K562 (cell line): Measurements from ENCODE around the gene AFF1. TPM values are rescaled to one million over a fixed set of nuclear protein-coding genes. Genes with fewer than 3 reads are reported as not detected.

Source experiments
- ATAC-seq: fragments of 200-7000 bp; cut with Tn5 transposase; 3 replicates; pipeline ENCODE4 v1.9.1; 2020; ENCODE audit warnings: moderate library complexity
- BruUV-seq: library from RNA; stranded (reverse); fragments of 400-500 nt; replicated peaks from 2 replicates; lab custom pipeline; 2021; lab: Mats Ljungman, UMichigan
- CTCF ChIA-PET: fragments of 300-600 bp; formaldehyde crosslinking; extraction: SDS; loops from one replicate; lab custom pipeline; 2021; ENCODE audit warnings: low intra/inter-chr PET ratio; lab: Yijun Ruan, JAX
- POLR2A ChIA-PET: fragments of 300-600, 350-650 bp; sonication (Branson Sonifier 250); formaldehyde crosslinking; extraction: SDS; loops from one replicate; lab custom pipeline; 2021; ENCODE audit warnings: antibody characterized with exemption, inconsistent platforms; lab: Yijun Ruan, JAX
- DNase-seq, 4 experiments: peaks; one replicate each; pipeline versions ENCODE4 v3.0.0 to v3.0.0-alpha.2; 2011 to 2018; ENCODE audit warnings: low spot score in 3 of 4, mixed read lengths in 3 of 4; ENCODE audit errors: extremely low read depth in 1 of 4
- FAIRE-seq: peaks from 2 replicates; lab custom pipeline; 2011; peaks lifted over from hg19 to GRCh38; lab: Jason Lieb, UNC
- H2AFZ ChIP-seq: 2 replicates; pipeline ENCODE4 v1.6.0; 2011; ENCODE audit warnings: low read depth, low read length, control low read depth, inconsistent platforms
- H3K27ac ChIP-seq: fragments of 200-600 bp; 3 replicates; pipeline ENCODE4 v1.8.0; 2011; ENCODE audit warnings: low read depth, mild to moderate bottlenecking, control low read depth, inconsistent platforms, low read length, moderate library complexity, mixed read lengths; ENCODE audit errors: extremely low read depth
- H3K27me3 ChIP-seq, 2 experiments: fragments of 300-600 bp in 1 of 2; 2 replicates in 1 of 2; 3 replicates in 1 of 2; pipeline versions ENCODE4 v1.6.0 to v1.8.0; 2011; ENCODE audit warnings: inconsistent platforms in 2 of 2, low read length in 2 of 2, mild to moderate bottlenecking in 1 of 2, mixed read lengths in 1 of 2, moderate library complexity in 1 of 2; ENCODE audit not compliant: control insufficient read depth in 2 of 2, insufficient read depth in 2 of 2
- H3K36me3 ChIP-seq: fragments of 300-600 bp; 3 replicates; pipeline ENCODE4 v1.8.0; 2011; ENCODE audit warnings: mild to moderate bottlenecking, low read length, inconsistent platforms; ENCODE audit not compliant: control insufficient read depth, insufficient read depth
- H3K4me1 ChIP-seq, 2 experiments: fragments of 200-600 bp in 1 of 2; replicated peaks in 1 of 2; 2 replicates in 1 of 2; 3 replicates in 1 of 2; pipeline versions ENCODE4 v1.5.1 to v1.8.0; 2011; ENCODE audit warnings: inconsistent platforms in 2 of 2, low read length in 2 of 2, mild to moderate bottlenecking in 1 of 2, mixed read lengths in 1 of 2, moderate library complexity in 1 of 2; ENCODE audit not compliant: control insufficient read depth in 2 of 2, insufficient read depth in 2 of 2
- H3K4me2 ChIP-seq: 2 replicates; pipeline ENCODE4 v1.6.1; 2011; ENCODE audit warnings: low read length, control low read depth, inconsistent platforms, mixed read lengths; ENCODE audit not compliant: insufficient read depth
- H3K4me3 ChIP-seq: fragments of 200-600 bp; sonication (generic), shearing (Covaris generic); 2 replicates; pipeline ENCODE4 v1.5.1; 2016; ENCODE audit warnings: control low read depth, inconsistent platforms
- H3K79me2 ChIP-seq: fragments of 200-600 bp; 3 replicates; pipeline ENCODE4 v1.8.0; 2011; ENCODE audit warnings: low read length, inconsistent platforms; ENCODE audit not compliant: control insufficient read depth, insufficient read depth
- H3K9ac ChIP-seq, 2 experiments: 2 replicates each; pipeline versions ENCODE4 v1.6.0 to v1.6.1; 2011; ENCODE audit warnings: low read depth in 2 of 2, low read length in 2 of 2, control low read depth in 1 of 2, inconsistent platforms in 1 of 2, mild to moderate bottlenecking in 1 of 2, mixed read lengths in 1 of 2; ENCODE audit not compliant: insufficient read depth in 1 of 2
- H3K9me1 ChIP-seq: one replicate; pipeline ENCODE4 v1.6.0; 2011; ENCODE audit warnings: inconsistent platforms, mild to moderate bottlenecking, low read length, moderate library complexity; ENCODE audit not compliant: control insufficient read depth, insufficient read depth
- H3K9me3 ChIP-seq: replicated peaks from 2 replicates; pipeline ENCODE4 v1.5.1; 2011; ENCODE audit warnings: low read depth, low read length, inconsistent platforms; ENCODE audit not compliant: control insufficient read depth, insufficient read depth
- H4K20me1 ChIP-seq: replicated peaks from 2 replicates; pipeline ENCODE4 v1.6.1; 2011; ENCODE audit warnings: low read length, inconsistent platforms, mixed read lengths; ENCODE audit not compliant: control insufficient read depth, insufficient read depth
- CEBPG ChIP-seq, 3 experiments: fragments of 200-800 bp in 1 of 3; sonication (Bioruptor generic) in 1 of 3; sonication (generic) in 1 of 3; formaldehyde crosslinking in 1 of 3; IDR thresholded peaks in 2 of 3; conservative IDR thresholded peaks in 1 of 3; 2 replicates each; pipeline versions ENCODE4 v1.6.1 to v1.8.0; 2016 to 2022; ENCODE audit warnings: missing compliant biosample characterization in 2 of 3, missing genetic modification characterization in 2 of 3, mild to moderate bottlenecking in 1 of 3, missing genetic modification reagents in 1 of 3
- KLF1 ChIP-seq: fragments of 450-650 bp; IDR thresholded peaks from 2 replicates; pipeline ENCODE4 v1.6.1; 2016; ENCODE audit warnings: missing genetic modification characterization, missing compliant biosample characterization
- NEUROD1 ChIP-seq: fragments of 150-350 bp; IDR thresholded peaks from 2 replicates; pipeline ENCODE4 v1.6.1; 2014; ENCODE audit warnings: borderline replicate concordance, low read length, low read depth; ENCODE audit not compliant: partially characterized antibody
- SMAD1 ChIP-seq: fragments of 150-350 bp; IDR thresholded peaks from 2 replicates; pipeline ENCODE4 v1.6.1; 2014; ENCODE audit warnings: low read length, low read depth; ENCODE audit not compliant: partially characterized antibody
- SPI1 ChIP-seq: IDR thresholded peaks from 2 replicates; pipeline ENCODE4 v1.6.1; 2011; ENCODE audit warnings: low read depth, low read length, control low read depth, borderline replicate concordance
- ZC3H11A ChIP-seq: IDR thresholded peaks from 2 replicates; pipeline ENCODE4 v1.6.1; 2012; ENCODE audit warnings: low read depth, low read length, improper control_type of control experiment
- ZNF324 ChIP-seq: fragments of 250-450 bp; sonication (Bioruptor Pico); IDR thresholded peaks from 2 replicates; pipeline ENCODE4 v1.4.0; 2020; ENCODE audit warnings: mild to moderate bottlenecking
- ZNF589 ChIP-seq: fragments of 200-800 bp; sonication (Bioruptor generic); IDR thresholded peaks from 2 replicates; pipeline ENCODE4 v1.6.1; 2016; ENCODE audit warnings: low read depth, missing genetic modification characterization, missing compliant biosample characterization
- ZNF764 ChIP-seq: fragments of 250-450 bp; sonication (Bioruptor Pico); IDR thresholded peaks from 2 replicates; pipeline ENCODE4 v1.4.0; 2020; ENCODE audit warnings: low read depth, mild to moderate bottlenecking, moderate library complexity
- ZNF785 ChIP-seq: fragments of 250-450 bp; sonication (Bioruptor Pico); IDR thresholded peaks from 2 replicates; pipeline ENCODE4 v1.4.0; 2020; ENCODE audit warnings: mild to moderate bottlenecking
- WGBS: fragments of 100-300 bp; shearing (Covaris generic); methylation state at CpG from one replicate; pipeline ENCODE4 v1.1.6; 2016; ENCODE audit warnings: low coverage, mixed read lengths; ENCODE audit not compliant: insufficient coverage; ENCODE audit errors: missing lambda C conversion rate; 5-methylcytosine and 5-hydroxymethylcytosine counted together
- in situ Hi-C: fragments of 300-500 bp; cut with MboI; formaldehyde crosslinking; loops from 4 replicates; pipeline ENCODE4 v1.15.0; 2018; ENCODE audit warnings: inconsistent platforms, mixed read lengths
- intact Hi-C: fragments of 100-400 bp; cut with micrococcal nuclease; formaldehyde crosslinking; loops from 2 replicates; pipeline ENCODE4 v1.14.2; 2022
- polyA plus RNA-seq, 8 experiments: library from polyadenylated mRNA; depleted of rRNA in 4 of 8; stranded (reverse) in 5 of 8; unstranded in 3 of 8; fragments of >200 nt; fragmentation: Nextera tagmentation in 2 of 8; fragmentation: Illumina TruSeq in 1 of 8; extraction: Ambion mirVana in 2 of 8; extraction: Trizol in 1 of 8; gene quantifications; 2 replicates each; pipeline versions ENCODE4 v1.2.1 to v1.2.3, GENCODE V29; 2011 to 2014; ENCODE audit warnings: inconsistent platforms in 1 of 8, missing spikeins in 1 of 8
- total RNA-seq, 7 experiments: library from RNA; depleted of rRNA in 6 of 7; stranded (reverse); fragments of >200 nt in 6 of 7; fragmentation: Illumina TruSeq in 2 of 7; extraction: Trizol in 2 of 7; gene quantifications; 2 replicates each; pipeline versions ENCODE4 v1.2.1 to v1.2.3, GENCODE V29; 2011 to 2021; ENCODE audit warnings: low replicate concordance in 1 of 7
- TF ChIP-seq, protein P1 (sequence below), 3 experiments: fragments of 200-800 bp in 1 of 3; sonication (Bioruptor generic) in 1 of 3; sonication (generic) in 1 of 3; formaldehyde crosslinking in 1 of 3; IDR thresholded peaks; 2 replicates each; pipeline versions ENCODE4 v1.6.1 to v1.8.0; 2016 to 2022; ENCODE audit warnings: mild to moderate bottlenecking in 2 of 3, missing compliant biosample characterization in 2 of 3, missing genetic modification characterization in 2 of 3, missing genetic modification reagents in 1 of 3
- TF ChIP-seq, protein P2 (sequence below): fragments of 250-450 bp; sonication (Bioruptor Pico); IDR thresholded peaks from 2 replicates; pipeline ENCODE4 v1.5.0; 2020; ENCODE audit warnings: mild to moderate bottlenecking, borderline replicate concordance

AFF1 gene
- total and polyA plus RNA-seq, 9 of the 15 experiments (the other 6 are each of a cell fraction or from before 2014, with no cell fraction given): 4.1 to 47.5 (median 17.2) TPM

DNA sequence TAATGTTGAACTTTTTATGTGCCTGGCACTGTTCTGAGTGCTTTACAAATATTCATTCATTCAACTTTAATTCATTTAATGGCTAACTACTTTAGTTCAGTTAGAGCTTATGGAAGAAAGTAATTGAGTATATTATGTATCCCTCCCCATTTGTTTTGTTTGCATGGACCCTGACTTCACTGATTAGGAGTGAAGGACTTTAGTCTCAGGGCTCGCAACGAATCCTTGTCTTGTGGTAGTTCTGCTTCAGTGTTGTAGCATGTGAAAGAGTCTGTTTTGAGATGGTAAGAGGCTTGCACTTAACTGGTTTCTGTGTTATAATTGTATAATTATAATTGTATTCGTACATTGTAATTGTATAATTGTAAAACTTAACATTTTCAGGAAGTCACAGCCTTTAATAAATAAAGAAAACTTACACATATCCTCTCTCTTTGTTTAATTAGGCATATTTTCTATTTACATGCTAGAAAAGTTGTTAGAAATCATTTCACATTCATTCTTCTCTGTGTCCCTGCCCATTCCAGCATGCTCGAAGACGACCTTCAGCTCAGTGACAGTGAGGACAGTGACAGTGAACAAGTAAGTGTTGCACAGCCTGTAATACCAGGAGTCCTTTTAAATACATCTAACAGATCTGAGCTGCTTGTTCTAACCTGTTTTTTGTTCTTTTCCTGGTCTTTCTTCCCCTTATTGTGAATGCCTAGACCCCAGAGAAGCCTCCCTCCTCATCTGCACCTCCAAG, 170.5 kb downstream of the AFF1 start:
- TF ChIP-seq ZNF785: no peak
- TF ChIP-seq NEUROD1: no peak
- TF ChIP-seq CEBPG (CRISPR knock-in tag; IDR thresholded peaks at IDR 0.05): no peak
- no peak for TF ChIP-seq CEBPG (tag; conservative IDR thresholded peaks at IDR 0.05 in 1 of 2, IDR thresholded peaks at IDR 0.05 in 1 of 2)
- TF ChIP-seq, protein P1, sequence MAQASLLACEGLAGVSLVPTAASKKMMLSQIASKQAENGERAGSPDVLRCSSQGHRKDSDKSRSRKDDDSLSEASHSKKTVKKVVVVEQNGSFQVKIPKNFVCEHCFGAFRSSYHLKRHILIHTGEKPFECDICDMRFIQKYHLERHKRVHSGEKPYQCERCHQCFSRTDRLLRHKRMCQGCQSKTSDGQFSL (CRISPR knock-in tag; IDR thresholded peaks at IDR 0.05): no peak
- TF ChIP-seq, protein P1 (tag; IDR thresholded peaks at IDR 0.05): no peak
- no peak for TF ChIP-seq ZNF324
- TF ChIP-seq, protein P2, sequence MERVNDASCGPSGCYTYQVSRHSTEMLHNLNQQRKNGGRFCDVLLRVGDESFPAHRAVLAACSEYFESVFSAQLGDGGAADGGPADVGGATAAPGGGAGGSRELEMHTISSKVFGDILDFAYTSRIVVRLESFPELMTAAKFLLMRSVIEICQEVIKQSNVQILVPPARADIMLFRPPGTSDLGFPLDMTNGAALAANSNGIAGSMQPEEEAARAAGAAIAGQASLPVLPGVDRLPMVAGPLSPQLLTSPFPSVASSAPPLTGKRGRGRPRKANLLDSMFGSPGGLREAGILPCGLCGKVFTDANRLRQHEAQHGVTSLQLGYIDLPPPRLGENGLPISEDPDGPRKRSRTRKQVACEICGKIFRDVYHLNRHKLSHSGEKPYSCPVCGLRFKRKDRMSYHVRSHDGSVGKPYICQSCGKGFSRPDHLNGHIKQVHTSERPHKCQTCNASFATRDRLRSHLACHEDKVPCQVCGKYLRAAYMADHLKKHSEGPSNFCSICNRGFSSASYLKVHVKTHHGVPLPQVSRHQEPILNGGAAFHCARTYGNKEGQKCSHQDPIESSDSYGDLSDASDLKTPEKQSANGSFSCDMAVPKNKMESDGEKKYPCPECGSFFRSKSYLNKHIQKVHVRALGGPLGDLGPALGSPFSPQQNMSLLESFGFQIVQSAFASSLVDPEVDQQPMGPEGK (CRISPR knock-in tag): no peak
- no peak for TF ChIP-seq ZNF589
- TF ChIP-seq SMAD1: no peak
- no peak for TF ChIP-seq ZNF764
- TF ChIP-seq ZC3H11A: no peak
- TF ChIP-seq KLF1 (tag): no peak
- no peak for TF ChIP-seq SPI1
- Histone ChIP-seq H3K27ac (no peak overlapping the region), H3K4me1 (no peaks in the 10 kb centered on the region; a peak in 1 of 5 replicates), H4K20me1 (no peaks in the 10 kb centered on the region), H2AFZ (no peak overlapping the region), H3K9ac (no peak overlapping the region), H3K9me1 (no peaks in the 10 kb centered on the region), H3K27me3 (no peaks in the 10 kb centered on the region), H3K4me2 (no peak overlapping the region), H3K4me3 (no peak overlapping the region), H3K79me2 (no peaks in the 10 kb centered on the region; the same call in 2 of the 3 replicates), H3K36me3 (peaks cover 52% of the 10 kb centered on the region), H3K9me3 (no peaks in the 10 kb centered on the region)
- in situ Hi-C loops (loop anchor here (25.0 kb wide), 1 partner anchor 593 kb away; no protein-coding TSS in a partner anchor), intact Hi-C loops (no loop called here)
- ATAC-seq (no peak), FAIRE-seq (no peak), DNase-seq (no peak)
- CTCF ChIA-PET: no interaction called here
- 95% methylated on average over 5 of the region's 5 CpGs for WGBS
- no TSS peak for BruUV-seq
- POLR2A ChIA-PET: interaction anchor here (0.7 to 1.6 kb wide), 3 partner anchors 8 to 36 kb away, joined by 3 to 7 read pairs (median 3); no protein-coding TSS in a partner anchor
